Small intestine (tissue), 4 donors: Measurements from ENCODE around the gene C19orf25. TPM values are rescaled to one million over a fixed set of nuclear protein-coding genes. Genes with fewer than 3 reads are reported as not detected.

Experiments used
- polyA plus RNA-seq, 4 donors: library from polyadenylated mRNA; stranded (reverse) in 3 of 4; unstranded in 1 of 4; fragments of 200-250 nt in 3 of 4; fragments of 120-200 nt in 1 of 4; gene quantifications; one replicate each; pipeline versions ENCODE4 v1.2.1 to v1.2.3, GENCODE V29; 2013
- donor health status: healthy with polysubstance abuse.
- donor health status: Bipolar disorder and iron deficiency.
- donor health status: healthy.

Gene C19orf25
- polyA plus RNA-seq, 4 donors: 32.0 to 62.1 (median 52.8) TPM

Other genes starting within 250 kb of the C19orf25 start
- gene CBARP, start 241.2 kb downstream of the C19orf25 start, polyA plus RNA-seq: under 1 TPM in 2 of 4 donors, not detected in 2; 0.30 to 0.41 TPM
- gene ATP5F1D, start 237.5 kb downstream of the C19orf25 start, polyA plus RNA-seq: 100 to 1,000 TPM; 126 to 823 (median 492) TPM
- gene MIDN, start 230.6 kb downstream of the C19orf25 start, polyA plus RNA-seq: 100 to 1,000 TPM in 1 of 4 donors, 10 to 100 TPM in 3; 28.1 to 106 (median 33.0) TPM
- gene CIRBP, start 209.9 kb downstream of the C19orf25 start, polyA plus RNA-seq: 100 to 1,000 TPM; 250 to 543 (median 373) TPM
- gene FAM174C, start 203.7 kb downstream of the C19orf25 start, polyA plus RNA-seq: 100 to 1,000 TPM in 1 of 4 donors, 10 to 100 TPM in 3; 40.0 to 118 (median 82.3) TPM
- 10 to 100 TPM; 17.7 to 31.3 (median 27.6) TPM for gene EFNA2, start 193.3 kb downstream of the C19orf25 start, polyA plus RNA-seq
- gene NDUFS7, start 95.3 kb downstream of the C19orf25 start, polyA plus RNA-seq: 100 to 1,000 TPM in 3 of 4 donors, 10 to 100 TPM in 1; 82.0 to 350 (median 248) TPM
- gene GAMT, start 77.7 kb downstream of the C19orf25 start, polyA plus RNA-seq: 10 to 100 TPM in 1 of 4 donors, 1 to 10 TPM in 3; 1.1 to 25.7 (median 4.3) TPM
- gene DAZAP1, start 71.6 kb downstream of the C19orf25 start, polyA plus RNA-seq: 100 to 1,000 TPM in 1 of 4 donors, 10 to 100 TPM in 3; 60.2 to 124 (median 80.5) TPM
- 1,000 to 10,000 TPM; 1,394 to 3,547 (median 2,919) TPM for gene RPS15, start 40.8 kb downstream of the C19orf25 start, polyA plus RNA-seq
- 1 to 10 TPM in 1 of 4 donors, under 1 TPM in 2, not detected in 1; 0.58 to 2.1 (median 0.81) TPM for gene APC2, start 29.1 kb downstream of the C19orf25 start, polyA plus RNA-seq
- gene PCSK4, start 11.1 kb upstream of the C19orf25 start, polyA plus RNA-seq: 10 to 100 TPM in 2 of 4 donors, 1 to 10 TPM in 2; 4.5 to 13.0 (median 8.8) TPM
- gene REEP6, start 12.0 kb upstream of the C19orf25 start, polyA plus RNA-seq: 100 to 1,000 TPM; 167 to 363 (median 244) TPM
- 10 to 100 TPM in 3 of 4 donors, 1 to 10 TPM in 1; 6.4 to 24.8 (median 18.6) TPM for gene ADAMTSL5, start 33.8 kb upstream of the C19orf25 start, polyA plus RNA-seq
- under 1 TPM in 2 of 4 donors, not detected in 2; 0.15 to 0.25 TPM for gene PLK5, start 44.9 kb upstream of the C19orf25 start, polyA plus RNA-seq
- 10 to 100 TPM in 2 of 4 donors, 1 to 10 TPM in 2; 4.1 to 14.8 (median 8.7) TPM for gene MEX3D, start 89.1 kb upstream of the C19orf25 start, polyA plus RNA-seq
- gene MBD3, start 113.7 kb upstream of the C19orf25 start, polyA plus RNA-seq: 100 to 1,000 TPM in 1 of 4 donors, 10 to 100 TPM in 3; 48.3 to 112 (median 69.9) TPM
- 100 to 1,000 TPM; 115 to 283 (median 212) TPM for gene UQCR11, start 126.2 kb upstream of the C19orf25 start, polyA plus RNA-seq
- 10 to 100 TPM; 43.2 to 68.9 (median 52.7) TPM for gene TCF3, start 173.4 kb upstream of the C19orf25 start, polyA plus RNA-seq